ENCODE results near the gene OXLD1. TPM values are rescaled to one million over a fixed set of nuclear protein-coding genes. Genes with fewer than 3 reads are reported as not detected.

The OXLD1 gene
- 33.6 to 64.7 TPM (median 63.2 TPM) in 5 replicates for total RNA-seq (2022; extraction: Qiagen RNA extraction)

GRCh38 chr17:81666342-81667191 lies at the start of gene OXLD1, which contains the start of gene CCDC137:
TSS of gene OXLD1 (minus strand) at chr17:81666605. CDS start at chr17:81666577, 28 bp downstream.
TSS of gene CCDC137 (plus strand) at chr17:81666737. CDS start at chr17:81666767, 30 bp downstream.

GRCh38 chr17:81711814-81712467 lies 45.5 kb upstream of the OXLD1 start, which contains the start of gene SLC25A10:
TSS of gene SLC25A10 (plus strand) at chr17:81712284. CDS start at chr17:81712427, 143 bp downstream.

GRCh38 chr17:81702934-81703746 lies 36.7 kb upstream of the OXLD1 start, which contains the start of gene MRPL12:
TSS of gene MRPL12 (plus strand) at chr17:81703367. CDS start at chr17:81703502, 135 bp downstream.

GRCh38 chr17:81683584-81684441 lies 17.4 kb upstream of the OXLD1 start, which contains the start of the genes ARL16 and HGS:
TSS of gene ARL16 (minus strand) at chr17:81683797. CDS start at chr17:81683753, 44 bp downstream.
TSS of gene HGS (plus strand) at chr17:81684011. CDS start at chr17:81684067, 56 bp downstream.

GRCh38 chr17:81656118-81656743 lies 10.2 kb downstream of the OXLD1 start, which contains the start of gene PDE6G:
TSS of gene PDE6G (minus strand) at chr17:81656542. CDS start at chr17:81653305, 3,237 bp downstream.

GRCh38 chr17:81636505-81637288 lies 29.7 kb downstream of the OXLD1 start, which contains the start of the genes NPLOC4 and TSPAN10:
TSS of gene NPLOC4 (minus strand) at chr17:81637112. CDS start at chr17:81636930, 182 bp downstream.
TSS of gene TSPAN10 (plus strand) at chr17:81637196. CDS start at chr17:81642413, 5,217 bp downstream.

Other genes with a start within 250 kb of the OXLD1 start
- gene ACTG1, start 153.8 kb downstream of the OXLD1 start, total RNA-seq (2022; extraction: Qiagen RNA extraction) = 5,013 to 5,756 TPM (median 5,242 TPM) in 5 replicates
- gene FSCN2, start 138.2 kb downstream of the OXLD1 start, total RNA-seq (2022; extraction: Qiagen RNA extraction) = 0.59 to 1.9 TPM (median 1.4 TPM) in 5 replicates
- gene FAAP100, start 114.3 kb downstream of the OXLD1 start, total RNA-seq (2022; extraction: Qiagen RNA extraction) = 15.9 to 27.5 TPM (median 24.4 TPM) in 5 replicates
- gene NPLOC4, start 29.5 kb downstream of the OXLD1 start, total RNA-seq (2022; extraction: Qiagen RNA extraction) = 85.8 to 102 TPM (median 100 TPM) in 5 replicates
- 3.8 to 6.7 TPM (median 4.9 TPM) in 5 replicates for gene TSPAN10, start 29.4 kb downstream of the OXLD1 start, total RNA-seq (2022; extraction: Qiagen RNA extraction)
- 1.4 to 3.3 TPM (median 2.0 TPM) in 5 replicates for gene PDE6G, start 10.1 kb downstream of the OXLD1 start, total RNA-seq (2022; extraction: Qiagen RNA extraction)
- gene CCDC137, start 132 bp upstream of the OXLD1 start, total RNA-seq (2022; extraction: Qiagen RNA extraction) = 54.3 to 69.6 TPM (median 62.0 TPM) in 5 replicates
- 49.4 to 53.7 TPM (median 50.5 TPM) in 5 replicates for gene ARL16, start 17.2 kb upstream of the OXLD1 start, total RNA-seq (2022; extraction: Qiagen RNA extraction)
- 137 to 220 TPM (median 209 TPM) in 5 replicates for gene HGS, start 17.4 kb upstream of the OXLD1 start, total RNA-seq (2022; extraction: Qiagen RNA extraction)
- gene MRPL12, start 36.8 kb upstream of the OXLD1 start, total RNA-seq (2022; extraction: Qiagen RNA extraction) = 216 to 326 TPM (median 303 TPM) in 5 replicates
- 28.7 to 46.5 TPM (median 44.6 TPM) in 5 replicates for gene SLC25A10, start 45.7 kb upstream of the OXLD1 start, total RNA-seq (2022; extraction: Qiagen RNA extraction)
- 0.08 to 0.64 TPM (median 0.35 TPM) in 4 of 5 replicates, not detected in the other for gene GCGR, start 137.5 kb upstream of the OXLD1 start, total RNA-seq (2022; extraction: Qiagen RNA extraction)
- 74.7 to 106 TPM (median 98.6 TPM) in 5 replicates for gene MCRIP1, start 166.7 kb upstream of the OXLD1 start, total RNA-seq (2022; extraction: Qiagen RNA extraction)
- 0.09 to 0.39 TPM (median 0.19 TPM) in 3 of 5 replicates, not detected in the others for gene PPP1R27, start 168.4 kb upstream of the OXLD1 start, total RNA-seq (2022; extraction: Qiagen RNA extraction)
- 677 to 794 TPM (median 701 TPM) in 5 replicates for gene P4HB, start 193.9 kb upstream of the OXLD1 start, total RNA-seq (2022; extraction: Qiagen RNA extraction)
- 597 to 713 TPM (median 619 TPM) in 5 replicates for gene ARHGDIA, start 204.7 kb upstream of the OXLD1 start, total RNA-seq (2022; extraction: Qiagen RNA extraction)
- 183 to 253 TPM (median 234 TPM) in 5 replicates for gene ALYREF, start 225.0 kb upstream of the OXLD1 start, total RNA-seq (2022; extraction: Qiagen RNA extraction)
- 185 to 289 TPM (median 284 TPM) in 5 replicates for gene ANAPC11, start 225.1 kb upstream of the OXLD1 start, total RNA-seq (2022; extraction: Qiagen RNA extraction)
- gene NPB, start 235.6 kb upstream of the OXLD1 start, total RNA-seq (2022; extraction: Qiagen RNA extraction) = 0.39 to 0.65 TPM (median 0.55 TPM) in 5 replicates
- gene PCYT2, start 244.8 kb upstream of the OXLD1 start, total RNA-seq (2022; extraction: Qiagen RNA extraction) = 13.8 to 19.1 TPM (median 17.3 TPM) in 5 replicates